ENCODE results near the gene THRB. TPM values are rescaled to one million over a fixed set of nuclear protein-coding genes. Genes with fewer than 3 reads are reported as not detected.

Gene THRB
- total and polyA plus RNA-seq, 2 experiments from 2014 or later = 3.3 to 5.1 TPM

- peaks cover 22% of the 10 kb centered on the region for H3K4me1 ChIP-seq (ENCODE audit: insufficient read depth)
- no peaks in the 10 kb centered on the region for H3K9me2 ChIP-seq (ENCODE audit: insufficient read depth)
- in situ Hi-C loops (cut with MboI) = no loop called here
- H3K9me3 ChIP-seq (ENCODE audit: low read depth) = no peaks in the 10 kb centered on the region
- 98% methylated on average over 3 of the region's 3 CpGs for WGBS, 2 experiments (ENCODE audit: low coverage in 1 of 2, low lambda C conversion rate in 2 of 2, missing lambda C conversion rate in 2 of 2)
- no peaks in the 10 kb centered on the region for H4K20me1 ChIP-seq (ENCODE audit: insufficient read depth)
- H3K27me3 ChIP-seq (replicated peaks; ENCODE audit: insufficient read depth) = no peaks in the 10 kb centered on the region
- H3K4me2 ChIP-seq (ENCODE audit: unreplicated experiment) = no peak overlapping the region
- H3F3A ChIP-seq (ENCODE audit: insufficient read depth) = peaks cover 3% of the 10 kb centered on the region; the same call in 1 of the 2 replicates
- TF ChIP-seq EZH2 (IDR thresholded peaks at IDR 0.05; ENCODE audit: insufficient read depth, poor library complexity, severe bottlenecking) (no peak), EZH2phosphoT487 (IDR thresholded peaks at IDR 0.05; ENCODE audit: insufficient read depth, low read depth) (no peak)
- H3K9ac ChIP-seq = no peak overlapping the region
- H3K36me3 ChIP-seq (ENCODE audit: low read depth) = no peaks in the 10 kb centered on the region
- no peak overlapping the region for H2AFZ ChIP-seq
- H3K79me2 ChIP-seq (ENCODE audit: insufficient read depth) = no peaks in the 10 kb centered on the region
- no peak overlapping the region for H3K27ac ChIP-seq
- H3K4me3 ChIP-seq = no peak overlapping the region
- DNase-seq = peak; percentile 66
These were observed 151.4 kb downstream of the THRB start for GRCh38 chr3:24343084-24343783.

- Histone ChIP-seq H3K4me2 (ENCODE audit: unreplicated experiment) (no peak overlapping the region), H3K36me3 (ENCODE audit: low read depth) (no peaks in the 10 kb centered on the region), H3K9me2 (ENCODE audit: insufficient read depth) (no peaks in the 10 kb centered on the region), H3K27ac (no peak overlapping the region), H3K9ac (no peak overlapping the region), H3K4me3 (no peak overlapping the region), H3F3A (ENCODE audit: insufficient read depth) (peaks cover 3% of the 10 kb centered on the region; the same call in 1 of the 2 replicates), H3K27me3 (replicated peaks; ENCODE audit: insufficient read depth) (no peaks in the 10 kb centered on the region), H3K9me3 (ENCODE audit: low read depth) (no peaks in the 10 kb centered on the region), H3K4me1 (ENCODE audit: insufficient read depth) (peaks cover 22% of the 10 kb centered on the region), H4K20me1 (ENCODE audit: insufficient read depth) (no peaks in the 10 kb centered on the region), H2AFZ (no peak overlapping the region), H3K79me2 (ENCODE audit: insufficient read depth) (no peaks in the 10 kb centered on the region)
- TF ChIP-seq EZH2phosphoT487 (IDR thresholded peaks at IDR 0.05; ENCODE audit: insufficient read depth, low read depth) = no peak
- TF ChIP-seq EZH2 (IDR thresholded peaks at IDR 0.05; ENCODE audit: insufficient read depth, poor library complexity, severe bottlenecking) = no peak
- in situ Hi-C loops (cut with MboI) = no loop called here
- WGBS, 2 experiments (ENCODE audit: low coverage in 1 of 2, low lambda C conversion rate in 2 of 2, missing lambda C conversion rate in 2 of 2) = 98 to 99% methylated on average over 4 of the region's 4 CpGs
- DNase-seq = no peak
These were observed 152.4 kb downstream of the THRB start for GRCh38 chr3:24342275-24342674.

GRCh38 chr3:24341668-24342067 is 153.0 kb downstream of the THRB start:
- no peaks in the 10 kb centered on the region for H3K9me3 ChIP-seq (ENCODE audit: low read depth)
- no peak overlapping the region for H3K9ac ChIP-seq
- no peak overlapping the region for H2AFZ ChIP-seq
- H3K27ac ChIP-seq = no peak overlapping the region
- peak; percentile 47 for DNase-seq
- H4K20me1 ChIP-seq (ENCODE audit: insufficient read depth) = no peaks in the 10 kb centered on the region
- H3F3A ChIP-seq (ENCODE audit: insufficient read depth) = peaks cover 3% of the 10 kb centered on the region; the same call in 1 of the 2 replicates
- in situ Hi-C loops (cut with MboI) = no loop called here
- no peaks in the 10 kb centered on the region for H3K27me3 ChIP-seq (replicated peaks; ENCODE audit: insufficient read depth)
- no peaks in the 10 kb centered on the region for H3K79me2 ChIP-seq (ENCODE audit: insufficient read depth)
- no peak overlapping the region for H3K4me3 ChIP-seq
- H3K9me2 ChIP-seq (ENCODE audit: insufficient read depth) = no peaks in the 10 kb centered on the region
- H3K36me3 ChIP-seq (ENCODE audit: low read depth) = no peaks in the 10 kb centered on the region
- no peak for TF ChIP-seq EZH2 (IDR thresholded peaks at IDR 0.05; ENCODE audit: insufficient read depth, poor library complexity, severe bottlenecking)
- TF ChIP-seq EZH2phosphoT487 (IDR thresholded peaks at IDR 0.05; ENCODE audit: insufficient read depth, low read depth) = no peak
- peaks cover 22% of the 10 kb centered on the region for H3K4me1 ChIP-seq (ENCODE audit: insufficient read depth)
- no peak overlapping the region for H3K4me2 ChIP-seq (ENCODE audit: unreplicated experiment)

GRCh38 chr3:24340966-24341365 is 153.7 kb downstream of the THRB start:
- 77 to 79% methylated on average over 4 of the region's 4 CpGs for WGBS, 2 experiments (ENCODE audit: low coverage in 1 of 2, low lambda C conversion rate in 2 of 2, missing lambda C conversion rate in 2 of 2)
- TF ChIP-seq EZH2phosphoT487 (IDR thresholded peaks at IDR 0.05; ENCODE audit: insufficient read depth, low read depth) = no peak
- no peak for TF ChIP-seq EZH2 (IDR thresholded peaks at IDR 0.05; ENCODE audit: insufficient read depth, poor library complexity, severe bottlenecking)

More at GRCh38 chr3:24340966-24341365, 153.7 kb downstream of the THRB start:
- H3F3A ChIP-seq (ENCODE audit: insufficient read depth) = peaks cover 3% of the 10 kb centered on the region; the same call in 1 of the 2 replicates
- H2AFZ ChIP-seq = no peak overlapping the region
- in situ Hi-C loops (cut with MboI) = no loop called here
- H3K9me2 ChIP-seq (ENCODE audit: insufficient read depth) = no peaks in the 10 kb centered on the region
- H3K27me3 ChIP-seq (replicated peaks; ENCODE audit: insufficient read depth) = no peaks in the 10 kb centered on the region
- H3K36me3 ChIP-seq (ENCODE audit: low read depth) = no peaks in the 10 kb centered on the region
- H4K20me1 ChIP-seq (ENCODE audit: insufficient read depth) = no peaks in the 10 kb centered on the region
- H3K9me3 ChIP-seq (ENCODE audit: low read depth) = no peaks in the 10 kb centered on the region
- no peak overlapping the region for H3K4me3 ChIP-seq
- H3K4me1 ChIP-seq (ENCODE audit: insufficient read depth) = peaks cover 22% of the 10 kb centered on the region
- DNase-seq = no peak
- no peak overlapping the region for H3K9ac ChIP-seq
- no peak overlapping the region for H3K4me2 ChIP-seq (ENCODE audit: unreplicated experiment)
- H3K27ac ChIP-seq = no peak overlapping the region
- H3K79me2 ChIP-seq (ENCODE audit: insufficient read depth) = no peaks in the 10 kb centered on the region

Measured in GM23248 (cell line).